ENCODE results near the gene MSI2. TPM values are rescaled to one million over a fixed set of nuclear protein-coding genes. Genes with fewer than 3 reads are reported as not detected.

Gene MSI2
- total and polyA plus RNA-seq, 7 donors = 37.6 to 133 (median 87.1) TPM

GRCh38 chr17:57726838-57727237 lies 470.5 kb downstream of the MSI2 start:
- ATAC-seq (no peak), DNase-seq (no peak)
- Histone ChIP-seq H3K27ac (no peak overlapping the region), H3K4me3 (no peak overlapping the region), H3K9me3 (no peaks in the 10 kb centered on the region), H3K4me1 (no peaks in the 10 kb centered on the region), H3K36me3 (ENCODE audit: insufficient read depth in 1 of 2, low read depth in 1 of 2) (no peaks in the 10 kb centered on the region), H3K27me3 (ENCODE audit: insufficient read depth in 3 of 3, low read length in 2 of 3) (no peaks in the 10 kb centered on the region)
- 89 to 91% (median 90%) methylated on average over 5 of the region's 5 CpGs for whole genome bisulfite sequencing, 3 donors
- intact Hi-C loops (cut with DNase I) = no loop called here
- TF ChIP-seq CTCF (IDR thresholded peaks at IDR 0.05) = no peak

GRCh38 chr17:57727630-57728175 lies 471.4 kb downstream of the MSI2 start:
- Histone ChIP-seq H3K4me1 (no peaks in the 10 kb centered on the region), H3K36me3 (ENCODE audit: insufficient read depth in 1 of 2, low read depth in 1 of 2) (no peaks in the 10 kb centered on the region), H3K9me3 (no peaks in the 10 kb centered on the region), H3K27ac (no peak overlapping the region), H3K4me3 (no peak overlapping the region), H3K27me3 (ENCODE audit: insufficient read depth in 3 of 3, low read length in 2 of 3) (no peaks in the 10 kb centered on the region)
- 63 to 74% (median 71%) methylated on average over 8 of the region's 8 CpGs for WGBS, 3 donors
- no peak for ATAC-seq
- DNase-seq = no peak
- intact Hi-C loops (cut with DNase I) = no loop called here
- no peak for TF ChIP-seq CTCF (IDR thresholded peaks at IDR 0.05)

- H3K36me3 ChIP-seq (ENCODE audit: insufficient read depth in 1 of 2, low read depth in 1 of 2) = no peaks in the 10 kb centered on the region
- no peak for TF ChIP-seq CTCF (IDR thresholded peaks at IDR 0.05)
- no peaks in the 10 kb centered on the region for H3K9me3 ChIP-seq
- ATAC-seq (no peak), DNase-seq (no peak)
- H3K27me3 ChIP-seq (ENCODE audit: insufficient read depth in 3 of 3, low read length in 2 of 3) = no peaks in the 10 kb centered on the region
- H3K4me3 ChIP-seq = no peak overlapping the region
- intact Hi-C loops (cut with DNase I) = no loop called here
- 82 to 86% (median 83%) methylated on average over 3 of the region's 3 CpGs for WGBS, 3 donors
- no peaks in the 10 kb centered on the region for H3K4me1 ChIP-seq
- H3K27ac ChIP-seq = no peak overlapping the region
These were observed 473.8 kb downstream of the MSI2 start for GRCh38 chr17:57730026-57730701.

- Histone ChIP-seq H3K27me3 (ENCODE audit: insufficient read depth in 3 of 3, low read length in 2 of 3) (no peaks in the 10 kb centered on the region), H3K27ac (no peak overlapping the region), H3K9me3 (no peaks in the 10 kb centered on the region), H3K36me3 (ENCODE audit: insufficient read depth in 1 of 2, low read depth in 1 of 2) (no peaks in the 10 kb centered on the region), H3K4me1 (no peaks in the 10 kb centered on the region), H3K4me3 (no peak overlapping the region)
- 42 to 52% (median 44%) methylated on average over 3 of the region's 3 CpGs for WGBS, 3 donors
- intact Hi-C loops (cut with DNase I) = no loop called here
- no peak for TF ChIP-seq CTCF (IDR thresholded peaks at IDR 0.05)
- DNase-seq (no peak), ATAC-seq (peak; percentile 59 to 89 (median 80))
These were observed 475.7 kb downstream of the MSI2 start for GRCh38 chr17:57732062-57732461.

GRCh38 chr17:57733085-57733484 lies 476.8 kb downstream of the MSI2 start:
- intact Hi-C loops (cut with DNase I) = no loop called here

More at GRCh38 chr17:57733085-57733484, 476.8 kb downstream of the MSI2 start:
- Histone ChIP-seq H3K9me3 (no peaks in the 10 kb centered on the region), H3K4me1 (no peaks in the 10 kb centered on the region), H3K4me3 (no peak overlapping the region), H3K27me3 (ENCODE audit: insufficient read depth in 3 of 3, low read length in 2 of 3) (no peaks in the 10 kb centered on the region), H3K36me3 (ENCODE audit: insufficient read depth in 1 of 2, low read depth in 1 of 2) (no peaks in the 10 kb centered on the region), H3K27ac (no peak overlapping the region)
- no peak for ATAC-seq
- no peak for TF ChIP-seq CTCF (IDR thresholded peaks at IDR 0.05)
- no peak for DNase-seq
- WGBS, 3 donors = 96 to 99% (median 97%) methylated on average over 2 of the region's 2 CpGs

Measured in psoas muscle (tissue), 8 donors.